HG03064 (cell line): ENCODE measurements around the gene ASGR1.

Source experiments
- ATAC-seq: cut with Tn5 transposase; IDR thresholded peaks from one replicate; pipeline ENCODE4 v1.9.1; 2021; ENCODE audit warnings: low read depth; ENCODE audit not compliant: unreplicated experiment

Gene ASGR1

GRCh38 chr17:7216242-7217112 is 37.3 kb upstream of the ASGR1 start:
- no peak for ATAC-seq

- ATAC-seq: no peak
These were observed 36.5 kb upstream of the ASGR1 start for GRCh38 chr17:7215652-7216180.

DNA sequence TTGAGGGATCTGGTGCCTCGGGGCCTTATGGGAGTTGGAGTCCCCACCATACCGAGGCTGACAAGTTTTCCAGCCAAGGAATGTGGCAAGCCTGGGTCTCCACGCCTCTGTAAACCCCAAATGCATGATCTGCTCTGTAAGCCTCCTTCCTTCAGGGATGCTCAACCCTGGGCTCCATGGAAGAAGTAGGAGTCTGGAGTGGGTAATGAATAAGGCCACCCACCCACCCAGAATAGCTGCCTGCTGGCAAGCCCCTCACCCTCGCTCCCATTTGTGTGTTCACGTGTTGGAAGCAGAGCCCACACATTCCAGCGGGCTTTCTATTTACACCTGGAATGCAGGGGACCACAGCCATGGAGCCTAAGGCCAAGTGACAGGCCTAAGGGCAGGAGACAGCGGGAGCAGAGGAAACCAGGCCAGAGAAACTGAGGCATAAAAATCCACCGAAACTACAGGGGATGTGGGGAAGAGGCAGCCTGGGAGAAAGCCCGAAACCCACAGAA is 36.0 kb upstream of the ASGR1 start:
- no peak for ATAC-seq

DNA sequence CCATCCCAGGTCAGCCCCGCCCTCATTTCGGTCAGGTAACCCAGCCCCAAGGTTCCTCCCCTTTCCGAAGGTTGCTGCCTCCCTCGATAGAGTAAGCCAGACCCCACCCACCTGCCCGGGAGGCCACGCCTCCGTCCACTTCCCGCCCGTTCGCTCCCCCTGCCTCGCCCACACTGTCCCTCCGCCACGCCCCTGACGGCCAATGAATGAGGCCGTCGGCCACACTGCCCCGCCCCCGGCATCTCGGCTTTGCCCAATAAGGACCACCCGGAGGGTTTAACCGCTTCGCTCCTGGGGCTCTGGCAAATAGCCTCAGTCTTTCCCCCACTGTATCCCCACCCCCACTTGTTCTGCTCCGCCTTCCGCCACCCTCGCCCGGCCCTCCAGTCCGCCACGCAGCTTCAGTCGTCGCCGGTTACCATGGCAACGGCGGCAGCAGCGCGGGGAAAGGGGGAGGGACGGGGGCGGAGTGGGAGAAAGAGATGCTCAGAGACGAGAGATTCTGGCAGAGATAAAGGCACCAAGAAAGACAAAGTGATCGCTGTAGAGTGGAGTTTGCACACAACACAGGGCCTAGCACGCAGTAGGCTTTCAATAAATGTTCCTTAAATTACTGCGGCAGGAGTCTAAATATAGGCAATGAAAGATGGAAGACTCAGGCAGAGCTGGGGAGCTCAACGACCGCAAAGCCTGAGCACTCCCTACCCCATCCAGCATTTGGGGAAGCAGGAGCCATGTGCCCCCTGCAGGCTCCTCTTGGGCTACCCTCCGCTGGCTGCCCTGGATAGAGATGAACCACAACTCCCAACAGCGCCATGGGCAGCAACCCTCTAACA is 35.3 kb upstream of the ASGR1 start:
- ATAC-seq: peak; percentile 56

DNA sequence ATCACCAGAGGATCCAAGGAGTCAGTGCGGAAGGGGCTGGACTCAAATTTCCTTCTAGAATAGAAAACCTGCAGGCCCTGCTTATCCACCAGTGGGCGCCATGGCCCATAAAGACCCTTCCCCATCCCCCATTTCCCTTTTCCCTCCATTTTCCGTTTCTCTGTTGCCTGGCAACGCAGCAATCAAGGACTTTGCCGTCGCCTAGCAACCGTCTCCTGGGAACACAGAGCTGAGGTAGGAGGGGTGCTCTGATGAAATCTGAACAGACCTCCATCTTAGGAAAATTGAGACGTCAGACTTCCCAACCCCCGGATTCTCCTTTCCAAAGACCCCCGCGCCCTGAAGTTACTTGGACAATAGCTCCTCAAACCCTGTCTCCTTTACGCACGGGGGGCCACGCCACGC is 34.7 kb upstream of the ASGR1 start:
- no peak for ATAC-seq

- ATAC-seq: no peak
These were observed 32.5 kb upstream of the ASGR1 start for GRCh38 chr17:7211491-7212273.

GRCh38 chr17:7208754-7209460 is 29.7 kb upstream of the ASGR1 start:
- no peak for ATAC-seq

- ATAC-seq: no peak
These were observed 28.9 kb upstream of the ASGR1 start for GRCh38 chr17:7208027-7208571.

- ATAC-seq: no peak
These were observed 28.2 kb upstream of the ASGR1 start for GRCh38 chr17:7207120-7208001.

DNA sequence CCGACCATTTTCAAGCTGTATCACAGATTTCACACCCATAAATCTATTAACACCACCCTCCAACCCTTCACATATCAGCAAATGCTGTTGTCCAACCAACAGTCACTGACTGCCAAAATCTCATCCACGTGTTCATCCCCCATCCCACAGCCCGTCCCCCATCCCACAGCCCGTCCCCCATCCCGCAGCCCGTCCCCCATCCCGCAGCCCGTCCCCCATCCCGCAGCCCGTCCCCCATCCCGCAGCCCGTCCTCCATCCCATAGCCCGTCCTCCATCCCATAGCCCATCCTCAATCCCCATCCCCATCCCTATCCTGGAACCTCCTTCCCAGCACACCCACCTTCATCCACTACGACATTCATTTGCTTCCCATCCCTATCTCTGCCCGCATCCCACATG is 26.4 kb upstream of the ASGR1 start:
- no peak for ATAC-seq

DNA sequence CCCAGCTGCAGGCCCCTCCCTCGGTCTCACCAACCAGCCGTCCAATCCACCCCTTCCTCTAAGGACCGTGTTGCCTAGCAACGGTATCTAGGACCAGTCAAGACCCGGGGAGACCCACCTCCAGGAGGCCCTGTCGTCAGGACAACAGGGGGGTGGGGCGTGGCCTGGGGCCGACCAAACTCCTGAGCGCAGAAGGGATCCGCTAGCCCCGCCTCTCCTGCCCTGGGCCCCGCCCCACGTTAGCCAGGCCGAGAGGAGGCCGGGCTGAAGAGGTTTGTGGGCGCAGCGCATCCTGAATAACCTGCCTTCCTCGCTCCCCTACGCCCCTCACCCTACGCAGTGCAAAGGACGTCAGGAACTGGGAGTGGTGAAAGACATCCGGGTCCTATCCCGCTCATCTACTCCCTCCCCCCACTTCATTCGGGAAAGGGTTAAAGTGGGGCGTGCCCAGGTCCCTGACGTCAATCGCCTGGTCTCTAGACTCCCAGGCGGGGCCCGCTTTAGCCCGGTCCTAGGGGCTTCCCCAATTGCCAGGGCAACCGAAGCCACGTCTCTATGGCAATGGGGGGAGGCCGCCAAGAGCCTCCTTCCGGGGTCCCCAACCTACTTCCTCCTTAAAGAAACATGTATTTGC is 25.8 kb upstream of the ASGR1 start:
- peak; percentile 70 for ATAC-seq

DNA sequence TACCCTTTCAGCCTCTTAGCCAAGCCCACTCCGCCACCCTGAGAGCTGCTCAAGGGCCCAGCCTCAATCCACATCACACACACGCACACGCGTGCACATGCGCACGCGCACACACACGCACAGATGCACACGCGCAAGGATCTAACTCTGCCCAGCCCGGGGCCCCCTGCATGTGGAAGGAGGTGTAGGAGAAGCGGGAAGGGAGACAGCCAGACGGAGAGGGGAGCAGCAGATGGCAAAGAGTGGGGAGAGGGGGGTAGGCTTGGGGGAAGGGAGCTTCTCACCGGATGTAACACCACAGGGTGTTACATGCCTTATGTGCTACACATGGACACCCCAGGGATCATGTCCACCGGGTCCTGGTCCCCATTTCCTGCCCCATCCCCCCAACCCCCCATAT is 25.2 kb upstream of the ASGR1 start:
- no peak for ATAC-seq

GRCh38 chr17:7203391-7203790 is 24.2 kb upstream of the ASGR1 start:
- ATAC-seq: no peak

- no peak for ATAC-seq
These were observed 17.7 kb upstream of the ASGR1 start for GRCh38 chr17:7196651-7197401.

GRCh38 chr17:7195971-7196370 is 16.8 kb upstream of the ASGR1 start:
- ATAC-seq: no peak

DNA sequence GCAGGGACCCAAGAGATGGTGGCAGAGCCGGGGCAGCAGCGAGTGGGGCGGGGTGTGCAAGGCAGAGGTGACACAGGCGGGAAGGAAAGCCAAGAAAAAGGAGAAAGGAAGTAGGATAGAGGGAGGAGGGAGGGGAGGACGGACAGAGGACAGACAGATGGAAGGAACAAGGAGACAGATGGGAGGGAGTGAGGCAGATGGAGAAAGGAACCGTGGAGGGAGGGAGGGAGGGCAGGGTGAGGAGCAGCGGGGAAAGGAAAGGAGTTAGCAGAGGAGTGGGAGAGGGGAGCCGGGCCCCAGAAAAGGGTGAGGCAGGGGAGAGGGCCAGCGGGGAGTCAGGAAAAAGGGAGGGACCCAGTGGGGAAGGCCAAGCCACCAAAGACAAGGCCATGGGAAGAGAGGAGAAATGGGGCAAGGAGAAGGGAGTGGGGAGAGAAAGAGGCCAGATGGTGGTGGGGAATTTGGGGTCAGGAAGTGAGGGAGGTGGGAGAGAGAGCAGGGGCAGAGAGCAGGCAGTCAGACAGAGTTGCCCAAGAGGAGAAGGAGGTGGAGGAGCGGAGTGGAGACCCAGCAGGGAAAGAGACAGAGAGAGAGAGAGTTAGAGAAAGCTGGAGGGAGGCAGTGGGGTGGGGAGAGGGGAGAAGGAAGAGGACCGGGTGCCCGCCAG is 13.2 kb upstream of the ASGR1 start:
- ATAC-seq: no peak
